Natural killer cell treated with Interleukin-12 subunit alpha and Interleukin-12 subunit beta and Interleukin-15 and Interleukin-18, amount 100 ng/mL, for 72 hours (primary cell): ENCODE measurements around the gene IL17C. TPM values are rescaled to one million over a fixed set of nuclear protein-coding genes. Genes with fewer than 3 reads are reported as not detected.

Source experiments
- ATAC-seq, 2 donors: fragments of 150-1000 bp; cut with Tn5 transposase in 1 of 2; sonication (Bioruptor Pico), chemical (Tn5 transposase) in 1 of 2; 2 replicates each; pipeline ENCODE4 v1.10.0; 2021
- DNase-seq: peaks from one replicate; pipeline ENCODE4 v3.0.0; 2022; ENCODE audit warnings: low spot score
- H3K27ac Mint-ChIP-seq, 2 donors: 1 replicate in 1 of 2; 2 replicates in 1 of 2; pipeline ENCODE4 v1.8.0; 2022; ENCODE audit warnings: mixed read lengths in 2 of 2, mild to moderate bottlenecking in 1 of 2, moderate library complexity in 1 of 2
- H3K27me3 Mint-ChIP-seq, 2 donors: 1 replicate in 1 of 2; 2 replicates in 1 of 2; pipeline ENCODE4 v1.8.0; 2022; ENCODE audit warnings: mixed read lengths in 2 of 2
- H3K36me3 Mint-ChIP-seq: one replicate; pipeline ENCODE4 v1.8.0; 2022; ENCODE audit warnings: mixed read lengths
- H3K4me1 Mint-ChIP-seq, 2 donors: 1 replicate in 1 of 2; 2 replicates in 1 of 2; pipeline ENCODE4 v1.8.0; 2022; ENCODE audit warnings: low read depth in 2 of 2, mixed read lengths in 2 of 2, mild to moderate bottlenecking in 1 of 2
- H3K4me3 Mint-ChIP-seq: one replicate; pipeline ENCODE4 v1.8.0; 2022; ENCODE audit warnings: mixed read lengths
- H3K9me3 Mint-ChIP-seq: 2 replicates; pipeline ENCODE4 v1.8.0; 2022; ENCODE audit warnings: mixed read lengths
- total RNA-seq, 2 donors: library from RNA; stranded (reverse); gene quantifications; one replicate each; pipeline ENCODE4 v1.2.3, GENCODE V29; 2022

Gene IL17C
- total RNA-seq, 2 donors from 2014 or later = 0.64 to 1.0 TPM

GRCh38 chr16:88636488-88637265 lies 1.7 kb upstream of the IL17C start:
- H3K4me1 Mint-ChIP-seq = peaks cover 31 to 35% of the 10 kb centered on the region in 2 donors
- peaks cover 0 to 6% of the 10 kb centered on the region in 2 donors for H3K27me3 Mint-ChIP-seq
- DNase-seq = no peak
- peak in 1 of 2 donors; percentile 4 for ATAC-seq
- H3K4me3 Mint-ChIP-seq = peak overlapping the region; percentile 67
- H3K36me3 Mint-ChIP-seq = no peaks in the 10 kb centered on the region
- peak overlapping the region; percentile 73 to 80 for H3K27ac Mint-ChIP-seq
- no peaks in the 10 kb centered on the region for H3K9me3 Mint-ChIP-seq

- Mint-ChIP-seq H3K4me3 (no peak overlapping the region), H3K27me3 (peaks cover 0 to 6% of the 10 kb centered on the region in 2 donors), H3K4me1 (peaks cover 42 to 43% of the 10 kb centered on the region in 2 donors), H3K36me3 (no peaks in the 10 kb centered on the region), H3K9me3 (no peaks in the 10 kb centered on the region), H3K27ac (no peak overlapping the region)
- ATAC-seq = no peak
- DNase-seq = no peak
Observed at GRCh38 chr16:88639231-88640038, 1.1 kb downstream of the IL17C start.

- H3K27ac Mint-ChIP-seq = peak overlapping the region in 1 of 2 donors; percentile 35
- DNase-seq (no peak), ATAC-seq (no peak)
- no peaks in the 10 kb centered on the region for H3K36me3 Mint-ChIP-seq
- no peak overlapping the region for H3K4me3 Mint-ChIP-seq
- H3K9me3 Mint-ChIP-seq = no peaks in the 10 kb centered on the region
- peaks cover 41 to 47% of the 10 kb centered on the region in 2 donors for H3K4me1 Mint-ChIP-seq
- peaks cover 0 to 6% of the 10 kb centered on the region in 2 donors for H3K27me3 Mint-ChIP-seq
Observed at GRCh38 chr16:88640039-88640495, 1.7 kb downstream of the IL17C start.

- H3K9me3 Mint-ChIP-seq = no peaks in the 10 kb centered on the region
- H3K4me1 Mint-ChIP-seq = peaks cover 36 to 46% of the 10 kb centered on the region in 2 donors
- H3K4me3 Mint-ChIP-seq = no peak overlapping the region
- no peaks in the 10 kb centered on the region for H3K36me3 Mint-ChIP-seq
- ATAC-seq = no peak
- peaks cover 0 to 6% of the 10 kb centered on the region in 2 donors for H3K27me3 Mint-ChIP-seq
- no peak for DNase-seq
- peak overlapping the region in 1 of 2 donors; percentile 35 for H3K27ac Mint-ChIP-seq
Observed at GRCh38 chr16:88640498-88641247, 2.3 kb downstream of the IL17C start.

- Mint-ChIP-seq H3K27ac (no peak overlapping the region), H3K9me3 (no peaks in the 10 kb centered on the region), H3K36me3 (no peaks in the 10 kb centered on the region), H3K4me1 (peaks cover 16 to 31% of the 10 kb centered on the region in 2 donors), H3K4me3 (no peak overlapping the region), H3K27me3 (peaks cover 0 to 6% of the 10 kb centered on the region in 2 donors)
- no peak for ATAC-seq
- no peak for DNase-seq
Observed at GRCh38 chr16:88642881-88643643, 4.7 kb downstream of the IL17C start.

- no peaks in the 10 kb centered on the region for H3K9me3 Mint-ChIP-seq
- H3K27me3 Mint-ChIP-seq = peaks cover 0 to 6% of the 10 kb centered on the region in 2 donors
- H3K4me1 Mint-ChIP-seq = peaks cover 15 to 29% of the 10 kb centered on the region in 2 donors
- H3K4me3 Mint-ChIP-seq = no peak overlapping the region
- ATAC-seq = no peak
- no peak overlapping the region for H3K27ac Mint-ChIP-seq
- DNase-seq = no peak
- H3K36me3 Mint-ChIP-seq = no peaks in the 10 kb centered on the region
Observed at GRCh38 chr16:88643644-88643932, 5.2 kb downstream of the IL17C start.

GRCh38 chr16:88645455-88645854 lies 7.1 kb downstream of the IL17C start:
- Mint-ChIP-seq H3K9me3 (no peaks in the 10 kb centered on the region), H3K4me1 (peaks cover 16 to 28% of the 10 kb centered on the region in 2 donors), H3K36me3 (no peaks in the 10 kb centered on the region), H3K27me3 (peaks cover 0 to under 1% of the 10 kb centered on the region in 2 donors), H3K4me3 (no peak overlapping the region), H3K27ac (no peak overlapping the region)
- no peak for ATAC-seq
- no peak for DNase-seq

GRCh38 chr16:88645941-88646340 lies 7.6 kb downstream of the IL17C start:
- Mint-ChIP-seq H3K36me3 (no peaks in the 10 kb centered on the region), H3K4me3 (no peak overlapping the region), H3K27ac (no peak overlapping the region), H3K9me3 (no peaks in the 10 kb centered on the region), H3K4me1 (peaks cover 14 to 26% of the 10 kb centered on the region in 2 donors), H3K27me3 (no peaks in the 10 kb centered on the region)
- ATAC-seq = no peak
- no peak for DNase-seq

- Mint-ChIP-seq H3K9me3 (no peaks in the 10 kb centered on the region), H3K27ac (no peak overlapping the region), H3K4me3 (no peak overlapping the region), H3K36me3 (no peaks in the 10 kb centered on the region), H3K4me1 (peaks cover 19 to 30% of the 10 kb centered on the region in 2 donors), H3K27me3 (no peaks in the 10 kb centered on the region)
- no peak for DNase-seq
- no peak for ATAC-seq
Observed at GRCh38 chr16:88646345-88647034, 8.1 kb downstream of the IL17C start.

GRCh38 chr16:88647178-88648070 lies 9.1 kb downstream of the IL17C start:
- Mint-ChIP-seq H3K36me3 (no peaks in the 10 kb centered on the region), H3K4me3 (no peak overlapping the region), H3K27ac (no peak overlapping the region), H3K4me1 (peaks cover 14 to 28% of the 10 kb centered on the region in 2 donors), H3K9me3 (no peaks in the 10 kb centered on the region), H3K27me3 (no peaks in the 10 kb centered on the region)
- ATAC-seq (no peak), DNase-seq (no peak)

GRCh38 chr16:88649195-88649923 lies 11.0 kb downstream of the IL17C start:
- peaks cover 24 to 34% of the 10 kb centered on the region in 2 donors for H3K4me1 Mint-ChIP-seq
- peak overlapping the region; percentile 86 to 90 for H3K27ac Mint-ChIP-seq
- DNase-seq (no peak), ATAC-seq (no peak)
- H3K4me3 Mint-ChIP-seq = peak overlapping the region; percentile 87
- no peaks in the 10 kb centered on the region for H3K27me3 Mint-ChIP-seq
- H3K36me3 Mint-ChIP-seq = no peaks in the 10 kb centered on the region
- H3K9me3 Mint-ChIP-seq = no peaks in the 10 kb centered on the region
